ENCODE data around the gene JAM2.

GRCh38 chr21:25643486-25643885 lies 4.4 kb downstream of the JAM2 start:
- TF ChIP-seq CTCF (conservative IDR thresholded peaks at IDR 0.05; ENCODE audit: low read depth, low read length): no peak
- no peak for TF ChIP-seq EZH2 (IDR thresholded peaks at IDR 0.05; ENCODE audit: borderline replicate concordance, low read depth, low read length, poor library complexity, severe bottlenecking)

Data from A673 (cell line).